Upper lobe of left lung (tissue), 6 donors: Measurements from ENCODE around the gene MLC1. TPM values are rescaled to one million over a fixed set of nuclear protein-coding genes. Genes with fewer than 3 reads are reported as not detected.

Source experiments
- ATAC-seq, 2 donors: fragments of 200-7000 bp; cut with Tn5 transposase; one replicate each; pipeline ENCODE4 v1.9.1; 2022; ENCODE audit warnings: mild to moderate bottlenecking in 2 of 2, moderate library complexity in 2 of 2; ENCODE audit not compliant: low FRiP score in 2 of 2
- DNase-seq, 2 donors: peaks; one replicate each; pipeline ENCODE4 v3.0.0-alpha.2; 2019 to 2020
- H3K27ac ChIP-seq, 4 donors: fragments of 200-600 bp; sonication (generic); one replicate each; pipeline ENCODE4 v1.5.1; 2016 to 2019
- H3K27me3 ChIP-seq, 4 donors: fragments of 200-600 bp; sonication (generic); one replicate each; pipeline ENCODE4 v1.5.1; 2017 to 2019
- H3K36me3 ChIP-seq, 4 donors: fragments of 200-600 bp; sonication (generic); one replicate each; pipeline ENCODE4 v1.5.1; 2016 to 2019
- H3K4me1 ChIP-seq, 4 donors: fragments of 200-600 bp; sonication (generic); one replicate each; pipeline ENCODE4 v1.5.1; 2018 to 2019
- H3K4me3 ChIP-seq, 4 donors: fragments of 200-600 bp; sonication (generic); one replicate each; pipeline ENCODE4 v1.5.1; 2017 to 2019; ENCODE audit warnings: mild to moderate bottlenecking in 2 of 4, moderate library complexity in 1 of 4
- H3K9me3 ChIP-seq, 4 donors: fragments of 200-600 bp; sonication (generic); one replicate each; pipeline ENCODE4 v1.5.1; 2018 to 2019
- EP300 ChIP-seq, 4 donors: sonication (generic); formaldehyde crosslinking; IDR thresholded peaks; one replicate each; pipeline ENCODE4 v1.5.1; 2017; ENCODE audit warnings: antibody characterized with exemption in 4 of 4, control low read depth in 2 of 4
- POLR2A ChIP-seq, 4 donors: fragments of 450-650 bp; IDR thresholded peaks; one replicate each; pipeline ENCODE4 v1.5.1; 2016 to 2017; ENCODE audit warnings: antibody characterized with exemption in 4 of 4, mild to moderate bottlenecking in 2 of 4
- POLR2AphosphoS5 ChIP-seq, 2 donors: sonication (generic); formaldehyde crosslinking; IDR thresholded peaks; one replicate each; pipeline ENCODE4 v1.5.1; 2017; ENCODE audit warnings: antibody characterized with exemption in 2 of 2
- WGBS, 2 donors: methylation state at CpG; one replicate each; pipeline ENCODE4 v1.1.5; 2017 to 2018; 5-methylcytosine and 5-hydroxymethylcytosine counted together
- total RNA-seq, 6 donors: library from RNA; depleted of rRNA in 4 of 6; stranded (reverse); fragments of >200 nt in 4 of 6; gene quantifications; one replicate each; pipeline versions ENCODE4 v1.1.0 to v1.2.1, GENCODE V29; 2016 to 2021
- TF ChIP-seq, protein P1 (sequence below), 6 experiments: fragments of 450-650 bp in 4 of 6; fragments of 200-600 bp in 2 of 6; sonication (generic) in 2 of 6; IDR thresholded peaks; one replicate each; pipeline ENCODE4 v1.5.1; 2016 to 2019; ENCODE audit warnings: antibody characterized with exemption in 6 of 6
- donor health status: DM: no; HTN: no; CAD: no; lungs with moderate emphysema.
- donor health status: DM: no; HTN: yes; CAD: no; lungs with severe emphysema.

MLC1 gene
- total RNA-seq, 6 donors from 2014 or later, result 0.78 to 3.1 (median 1.2) TPM

DNA sequence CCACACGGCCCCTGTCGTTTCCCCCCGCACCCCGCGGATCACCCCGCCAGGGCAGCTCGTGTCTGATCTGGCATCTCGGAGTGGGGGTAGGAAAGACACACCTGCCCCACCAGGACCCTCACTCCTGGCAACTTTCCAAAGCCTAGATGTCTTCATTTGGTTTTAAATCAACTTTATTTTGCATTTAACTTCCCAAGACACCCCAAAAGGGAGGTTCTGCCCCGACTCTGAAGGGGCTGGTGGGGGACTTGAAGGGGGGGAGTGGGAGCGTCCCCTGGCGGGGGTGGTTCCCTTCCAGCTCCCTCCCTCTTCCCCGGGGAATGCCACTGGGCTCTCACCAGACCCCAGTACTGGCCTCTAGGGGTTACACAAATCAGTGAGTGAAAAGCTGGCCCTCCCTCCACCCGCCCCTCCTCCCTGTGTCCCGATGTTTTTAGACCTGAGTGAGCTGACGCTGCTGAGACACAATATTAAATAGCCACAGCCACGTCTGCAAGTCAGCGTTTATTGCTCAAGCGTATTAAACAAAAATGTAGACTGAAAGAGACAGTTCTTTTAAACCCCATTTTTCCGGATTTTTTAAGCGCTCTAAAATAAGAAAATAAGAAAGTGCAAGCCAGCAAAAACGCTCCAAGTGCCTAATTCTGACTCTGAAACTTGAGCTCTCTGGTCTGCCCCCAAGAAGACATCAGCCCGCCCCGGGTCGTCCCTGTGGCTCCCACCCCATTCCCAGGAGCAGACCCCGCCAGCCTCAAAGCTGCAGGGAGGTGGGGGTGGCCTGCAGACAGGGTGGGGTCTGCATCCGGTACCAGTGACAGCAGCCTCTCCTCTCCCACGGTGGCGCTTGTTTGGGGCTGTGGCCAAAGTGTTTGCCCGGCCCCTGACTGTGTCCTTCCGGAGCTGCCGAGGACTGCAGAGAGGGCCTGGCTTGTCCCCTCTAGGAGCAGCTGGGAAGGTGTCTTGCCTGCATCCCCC lies 26.0 kb downstream of the MLC1 start:
- Histone ChIP-seq H3K9me3 (no peaks in the 10 kb centered on the region), H3K4me3 (peak overlapping the region in 3 of 4 donors; percentile 2 to 33 (median 2)), H3K27ac (no peak overlapping the region), H3K27me3 (peaks cover 0 to 11% (median 5%) of the 10 kb centered on the region in 4 donors), H3K4me1 (peaks cover 9 to 37% (median 15%) of the 10 kb centered on the region in 4 donors), H3K36me3 (no peaks in the 10 kb centered on the region)
- TF ChIP-seq POLR2A (IDR thresholded peaks at IDR 0.05), result no peak
- no peak for TF ChIP-seq POLR2AphosphoS5 (IDR thresholded peaks at IDR 0.05)
- TF ChIP-seq EP300 (IDR thresholded peaks at IDR 0.05), result no peak
- TF ChIP-seq, protein P1, sequence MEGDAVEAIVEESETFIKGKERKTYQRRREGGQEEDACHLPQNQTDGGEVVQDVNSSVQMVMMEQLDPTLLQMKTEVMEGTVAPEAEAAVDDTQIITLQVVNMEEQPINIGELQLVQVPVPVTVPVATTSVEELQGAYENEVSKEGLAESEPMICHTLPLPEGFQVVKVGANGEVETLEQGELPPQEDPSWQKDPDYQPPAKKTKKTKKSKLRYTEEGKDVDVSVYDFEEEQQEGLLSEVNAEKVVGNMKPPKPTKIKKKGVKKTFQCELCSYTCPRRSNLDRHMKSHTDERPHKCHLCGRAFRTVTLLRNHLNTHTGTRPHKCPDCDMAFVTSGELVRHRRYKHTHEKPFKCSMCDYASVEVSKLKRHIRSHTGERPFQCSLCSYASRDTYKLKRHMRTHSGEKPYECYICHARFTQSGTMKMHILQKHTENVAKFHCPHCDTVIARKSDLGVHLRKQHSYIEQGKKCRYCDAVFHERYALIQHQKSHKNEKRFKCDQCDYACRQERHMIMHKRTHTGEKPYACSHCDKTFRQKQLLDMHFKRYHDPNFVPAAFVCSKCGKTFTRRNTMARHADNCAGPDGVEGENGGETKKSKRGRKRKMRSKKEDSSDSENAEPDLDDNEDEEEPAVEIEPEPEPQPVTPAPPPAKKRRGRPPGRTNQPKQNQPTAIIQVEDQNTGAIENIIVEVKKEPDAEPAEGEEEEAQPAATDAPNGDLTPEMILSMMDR (IDR thresholded peaks at IDR 0.05), result no peak
- ATAC-seq, result no peak
- no peak for DNase-seq
- 19 to 26% methylated on average over 17 to 25 of the region's 31 CpGs for WGBS, 2 donors

DNA sequence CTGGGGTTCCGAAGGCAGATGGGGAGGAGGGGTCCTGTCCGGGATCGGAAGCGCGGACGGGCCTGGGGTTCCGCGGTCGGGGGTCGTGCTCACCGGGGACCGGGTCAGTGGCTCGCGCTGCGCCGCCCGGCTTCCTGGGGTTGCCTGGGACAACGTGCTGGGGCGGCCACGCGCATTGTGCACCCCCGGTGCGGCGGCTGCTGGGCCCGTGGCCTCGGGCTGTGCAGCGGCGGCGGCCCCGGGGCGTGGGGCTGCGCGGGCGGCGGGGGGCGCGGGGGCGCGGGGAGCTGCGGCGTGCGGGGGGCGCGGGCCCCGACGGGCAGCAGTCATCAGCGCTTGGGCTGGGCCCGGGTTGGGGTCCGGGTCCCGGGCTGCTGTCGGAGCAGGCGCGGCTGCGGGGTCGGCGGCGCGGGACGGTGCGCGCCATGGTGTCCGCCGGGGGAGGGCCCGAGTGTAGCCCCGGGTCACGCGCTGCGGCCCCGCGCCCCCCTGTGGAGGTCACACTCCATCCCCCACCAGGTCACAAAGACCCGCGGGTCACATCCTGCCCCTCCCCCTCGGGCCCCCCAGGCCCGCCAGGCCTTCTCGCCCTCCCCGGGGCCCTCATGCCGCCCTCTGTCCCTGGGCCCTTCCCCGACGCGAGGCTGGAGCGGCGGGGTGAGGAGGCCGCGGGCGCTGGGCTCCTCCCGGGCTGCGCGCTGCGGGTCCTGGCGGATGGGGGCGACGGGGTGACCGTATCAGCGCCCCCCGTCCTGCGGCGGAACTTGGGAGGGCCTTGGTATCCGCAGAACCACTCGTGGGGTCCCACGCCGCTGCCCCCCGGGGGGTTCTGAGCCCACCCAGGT lies 26.9 kb downstream of the MLC1 start, which contains the start of gene TTLL8:
Gene TTLL8, minus strand, starts transcription at position 238 of the 845 bp plus-strand sequence.
- peak within 1 kb of the TSS in 2 of 4 donors; percentile 2 to 33 for H3K4me3 ChIP-seq
- TF ChIP-seq POLR2AphosphoS5 (IDR thresholded peaks at IDR 0.05) (no peak), POLR2A (IDR thresholded peaks at IDR 0.05) (no peak), EP300 (IDR thresholded peaks at IDR 0.05) (no peak)
- TF ChIP-seq, protein P1 (IDR thresholded peaks at IDR 0.05), result no peak
- 40 to 100% methylated on average over 1 to 8 of the region's 102 CpGs for WGBS, 2 donors
- H3K9me3 ChIP-seq, result peaks cover 0 to 4% (median 0%) of the 10 kb centered on the region in 4 donors
- peaks cover 0 to 11% (median 5%) of the 10 kb centered on the region in 4 donors for H3K27me3 ChIP-seq
- no peak within 1 kb of the TSS for H3K27ac ChIP-seq
- H3K4me1 ChIP-seq, result peaks cover 9 to 37% (median 15%) of the 10 kb centered on the region in 4 donors
- ATAC-seq, result no peak
- peak in 1 of 2 donors; percentile 84 for DNase-seq
- no peaks in the 10 kb centered on the region for H3K36me3 ChIP-seq

DNA sequence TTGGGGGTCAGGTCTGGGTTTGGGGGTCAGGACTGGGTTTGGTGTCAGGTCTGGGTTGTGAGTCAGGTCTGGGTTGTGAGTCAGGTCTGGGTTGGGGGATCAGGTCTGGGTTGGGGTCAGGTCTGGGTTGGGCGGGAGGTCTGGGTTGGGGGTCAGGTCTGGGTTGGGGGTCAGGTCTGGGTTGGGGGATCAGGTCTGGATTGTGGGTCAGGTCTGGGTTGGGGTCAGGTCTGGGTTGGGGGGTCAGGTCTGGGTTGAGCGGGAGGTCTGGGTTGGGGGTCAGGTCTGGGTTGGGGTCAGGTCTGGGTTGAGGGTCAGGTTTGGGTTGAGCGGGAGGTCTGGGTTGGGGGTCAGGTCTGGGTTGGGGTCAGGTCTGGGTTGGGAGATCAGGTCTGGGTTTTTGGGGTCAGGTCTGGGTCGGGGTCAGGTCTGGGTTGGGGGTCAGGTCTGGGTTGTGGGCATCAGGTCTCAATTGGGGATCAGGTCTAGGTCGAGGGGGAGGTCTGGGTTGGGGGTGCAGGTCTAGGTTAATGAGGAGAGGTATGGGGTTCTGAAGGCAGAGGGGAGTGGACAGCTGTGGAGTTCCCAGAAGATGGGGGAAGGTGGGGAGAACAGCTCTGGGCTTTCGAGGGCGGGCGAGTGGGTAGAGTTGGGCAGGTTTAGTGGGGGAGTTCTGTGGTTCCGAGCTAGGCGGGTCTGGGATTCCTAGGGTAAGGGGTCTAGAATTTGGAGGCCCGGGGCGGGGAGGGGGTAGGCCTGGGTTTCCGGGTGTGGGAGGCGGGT lies 27.8 kb downstream of the MLC1 start:
- DNase-seq (no peak), ATAC-seq (no peak)
- H3K4me1 ChIP-seq, result peaks cover 9 to 37% (median 15%) of the 10 kb centered on the region in 4 donors
- no peaks in the 10 kb centered on the region for H3K36me3 ChIP-seq
- no peak overlapping the region for H3K4me3 ChIP-seq
- no peak overlapping the region for H3K27ac ChIP-seq
- WGBS, 2 donors, result 79 to 91% methylated on average over 10 to 13 of the region's 14 CpGs
- peaks cover 0 to 11% (median 5%) of the 10 kb centered on the region in 4 donors for H3K27me3 ChIP-seq
- H3K9me3 ChIP-seq, result peaks cover 0 to 10% (median 0%) of the 10 kb centered on the region in 4 donors
- no peak for TF ChIP-seq POLR2A (IDR thresholded peaks at IDR 0.05)
- TF ChIP-seq, protein P1 (IDR thresholded peaks at IDR 0.05), result no peak
- no peak for TF ChIP-seq POLR2AphosphoS5 (IDR thresholded peaks at IDR 0.05)
- TF ChIP-seq EP300 (IDR thresholded peaks at IDR 0.05), result no peak
